Stimulated activated naive CD4-positive, alpha-beta T cell treated with Interleukin-2 at 50 U/mL for 16 hours (primary cell): ENCODE measurements around the gene TMEM198.

ENCODE experiments used
- DNase-seq: peaks from one replicate; lab custom pipeline; 2025; lab: John Stamatoyannopoulos, UW

The TMEM198 gene

GRCh38 chr2:219543596-219544358 is at the start of gene TMEM198, which contains the start of gene CHPF:
TSS of gene TMEM198 (plus strand) at chr2:219544028. CDS start at chr2:219544728, 700 bp downstream.
TSS of gene CHPF (minus strand) at chr2:219543809. CDS start at chr2:219543538, 271 bp downstream.
- peak; percentile 94 for DNase-seq

GRCh38 chr2:219494952-219495530 is 48.8 kb upstream of the TMEM198 start:
- no peak for DNase-seq

- DNase-seq: peak; percentile 32
Observed at GRCh38 chr2:219495531-219496122, 48.2 kb upstream of the TMEM198 start.

GRCh38 chr2:219496247-219496824 is 47.5 kb upstream of the TMEM198 start:
- DNase-seq: no peak

GRCh38 chr2:219496825-219497494 is 46.9 kb upstream of the TMEM198 start:
- DNase-seq: no peak

GRCh38 chr2:219497495-219498279 is 46.1 kb upstream of the TMEM198 start:
- peak; percentile 29 for DNase-seq

GRCh38 chr2:219498280-219499057 is 45.4 kb upstream of the TMEM198 start, which contains the start of gene GMPPA:
TSS of gene GMPPA (plus strand) at chr2:219498891. CDS start at chr2:219499976, 1,085 bp downstream.
- peak; percentile 94 for DNase-seq

- no peak for DNase-seq
Observed at GRCh38 chr2:219499058-219499307, 44.8 kb upstream of the TMEM198 start.

GRCh38 chr2:219499555-219499954 is 44.3 kb upstream of the TMEM198 start:
- DNase-seq: no peak

- DNase-seq: no peak
Observed at GRCh38 chr2:219500135-219500534, 43.7 kb upstream of the TMEM198 start.

GRCh38 chr2:219501849-219502248 is 42.0 kb upstream of the TMEM198 start:
- no peak for DNase-seq

GRCh38 chr2:219502618-219503017 is 41.2 kb upstream of the TMEM198 start:
- no peak for DNase-seq

GRCh38 chr2:219505585-219505984 is 38.2 kb upstream of the TMEM198 start:
- DNase-seq: no peak

GRCh38 chr2:219506153-219506801 is 37.6 kb upstream of the TMEM198 start:
- DNase-seq: no peak

GRCh38 chr2:219506802-219507526 is 36.9 kb upstream of the TMEM198 start:
- DNase-seq: no peak

- no peak for DNase-seq
Observed at GRCh38 chr2:219507581-219508443, 36.0 kb upstream of the TMEM198 start.

GRCh38 chr2:219508444-219508734 is 35.4 kb upstream of the TMEM198 start:
- no peak for DNase-seq

GRCh38 chr2:219508971-219509779 is 34.7 kb upstream of the TMEM198 start:
- DNase-seq: no peak
